ENCODE data around the gene DNAJC16.

Gene DNAJC16

DNA sequence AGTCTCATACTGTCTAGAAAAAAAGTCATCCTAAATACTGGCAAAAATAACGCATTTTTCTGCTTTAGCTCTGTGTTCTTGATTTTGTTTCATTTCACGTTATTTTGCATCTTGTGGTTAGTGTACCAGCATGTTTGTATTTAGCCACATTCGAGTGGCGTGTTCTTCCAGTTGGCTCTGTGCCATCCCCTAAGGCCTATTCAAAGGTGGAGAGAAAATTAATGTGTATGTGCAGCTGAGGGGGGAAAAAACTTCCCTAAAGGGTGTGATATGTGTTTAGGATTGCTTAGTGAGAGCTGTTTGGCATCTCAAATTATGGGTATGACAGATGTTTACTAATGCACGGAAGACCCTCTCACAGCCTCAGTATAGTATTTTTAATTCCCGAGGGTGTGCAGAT lies 12.1 kb downstream of the DNAJC16 start:
- Histone ChIP-seq H3K4me1 (ENCODE audit: low read length) (no peaks in the 10 kb centered on the region), H3K4me3 (ENCODE audit: low read length) (no peak overlapping the region), H3K27me3 (ENCODE audit: low read depth, low read length) (no peaks in the 10 kb centered on the region), H3K79me2 (ENCODE audit: low read length) (no peaks in the 10 kb centered on the region), H3K36me3 (replicated peaks; ENCODE audit: low read depth, low read length) (peaks cover 4% of the 10 kb centered on the region), H3K9me3 (ENCODE audit: insufficient read depth, low read length) (no peaks in the 10 kb centered on the region), H3K27ac (ENCODE audit: low read length) (no peak overlapping the region), H3K9ac (ENCODE audit: low read length) (no peak overlapping the region), H4K20me1 (ENCODE audit: insufficient read depth, low read length) (no peaks in the 10 kb centered on the region), H2AFZ (ENCODE audit: low read depth, low read length) (no peak overlapping the region), H3K4me2 (ENCODE audit: low read length) (no peak overlapping the region)
- TF ChIP-seq EZH2phosphoT487 (IDR thresholded peaks at IDR 0.05; ENCODE audit: low read depth): no peak
- TF ChIP-seq, protein P1, sequence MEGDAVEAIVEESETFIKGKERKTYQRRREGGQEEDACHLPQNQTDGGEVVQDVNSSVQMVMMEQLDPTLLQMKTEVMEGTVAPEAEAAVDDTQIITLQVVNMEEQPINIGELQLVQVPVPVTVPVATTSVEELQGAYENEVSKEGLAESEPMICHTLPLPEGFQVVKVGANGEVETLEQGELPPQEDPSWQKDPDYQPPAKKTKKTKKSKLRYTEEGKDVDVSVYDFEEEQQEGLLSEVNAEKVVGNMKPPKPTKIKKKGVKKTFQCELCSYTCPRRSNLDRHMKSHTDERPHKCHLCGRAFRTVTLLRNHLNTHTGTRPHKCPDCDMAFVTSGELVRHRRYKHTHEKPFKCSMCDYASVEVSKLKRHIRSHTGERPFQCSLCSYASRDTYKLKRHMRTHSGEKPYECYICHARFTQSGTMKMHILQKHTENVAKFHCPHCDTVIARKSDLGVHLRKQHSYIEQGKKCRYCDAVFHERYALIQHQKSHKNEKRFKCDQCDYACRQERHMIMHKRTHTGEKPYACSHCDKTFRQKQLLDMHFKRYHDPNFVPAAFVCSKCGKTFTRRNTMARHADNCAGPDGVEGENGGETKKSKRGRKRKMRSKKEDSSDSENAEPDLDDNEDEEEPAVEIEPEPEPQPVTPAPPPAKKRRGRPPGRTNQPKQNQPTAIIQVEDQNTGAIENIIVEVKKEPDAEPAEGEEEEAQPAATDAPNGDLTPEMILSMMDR (IDR thresholded peaks at IDR 0.05; ENCODE audit: low read depth, low read length): no peak

DNA sequence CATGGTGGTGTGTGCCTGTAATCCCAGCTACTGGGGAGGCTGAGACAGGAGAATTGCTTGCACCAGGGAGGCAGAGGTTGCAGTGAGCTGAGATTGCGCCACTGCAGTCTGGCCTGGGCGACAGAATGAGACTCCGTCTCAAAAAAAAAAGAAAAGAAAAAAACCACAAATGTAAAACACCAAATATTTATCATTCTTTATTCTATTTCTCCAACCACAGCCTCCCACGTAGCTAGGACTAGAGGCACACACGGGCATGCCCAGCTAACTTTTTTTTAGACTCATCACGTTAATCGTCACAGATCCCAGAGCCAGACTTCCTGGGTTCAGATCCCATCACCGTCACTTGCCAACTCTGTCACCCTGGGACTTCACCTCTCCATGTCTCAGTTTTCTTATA lies 13.5 kb downstream of the DNAJC16 start:
- Histone ChIP-seq H3K4me3 (ENCODE audit: low read length) (no peak overlapping the region), H3K27me3 (ENCODE audit: low read depth, low read length) (no peaks in the 10 kb centered on the region), H3K9ac (ENCODE audit: low read length) (no peak overlapping the region), H3K36me3 (replicated peaks; ENCODE audit: low read depth, low read length) (peaks cover 2% of the 10 kb centered on the region), H3K79me2 (ENCODE audit: low read length) (no peaks in the 10 kb centered on the region), H2AFZ (ENCODE audit: low read depth, low read length) (no peak overlapping the region), H3K4me1 (ENCODE audit: low read length) (no peaks in the 10 kb centered on the region), H3K9me3 (ENCODE audit: insufficient read depth, low read length) (no peaks in the 10 kb centered on the region), H3K27ac (ENCODE audit: low read length) (no peak overlapping the region), H4K20me1 (ENCODE audit: insufficient read depth, low read length) (no peaks in the 10 kb centered on the region), H3K4me2 (ENCODE audit: low read length) (no peak overlapping the region)
- no peak for TF ChIP-seq EZH2phosphoT487 (IDR thresholded peaks at IDR 0.05; ENCODE audit: low read depth)
- TF ChIP-seq, protein P1 (IDR thresholded peaks at IDR 0.05; ENCODE audit: low read depth, low read length): no peak

DNA sequence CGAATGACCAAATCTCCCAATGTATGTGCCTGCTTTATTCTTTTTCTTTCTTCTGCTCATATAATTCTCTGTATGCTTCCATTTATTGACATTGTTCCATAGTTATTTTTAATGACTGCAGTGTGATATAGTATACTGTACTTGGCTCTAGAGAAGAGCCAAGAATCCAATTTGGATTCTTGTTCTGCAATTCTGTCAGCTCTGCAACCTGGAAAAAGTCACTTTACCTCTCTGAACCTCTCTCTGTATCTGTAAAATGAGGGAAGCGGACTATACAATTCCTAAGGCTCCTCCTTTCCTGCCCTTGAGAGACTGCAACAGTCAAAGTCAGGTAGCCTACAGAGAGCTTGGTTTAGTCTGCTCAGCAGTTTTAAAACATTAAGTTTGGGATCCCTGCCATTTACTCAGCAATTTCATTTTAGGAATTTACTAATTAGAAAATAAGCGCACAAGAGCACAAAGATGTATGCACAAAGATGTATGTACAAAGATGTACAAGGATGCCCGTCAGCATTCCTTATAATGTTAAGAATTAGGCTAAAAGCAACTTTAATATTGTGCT lies 14.7 kb downstream of the DNAJC16 start:
- Histone ChIP-seq H3K4me3 (ENCODE audit: low read length) (no peak overlapping the region), H3K4me1 (ENCODE audit: low read length) (no peaks in the 10 kb centered on the region), H4K20me1 (ENCODE audit: insufficient read depth, low read length) (no peaks in the 10 kb centered on the region), H3K79me2 (ENCODE audit: low read length) (no peaks in the 10 kb centered on the region), H3K36me3 (replicated peaks; ENCODE audit: low read depth, low read length) (no peaks in the 10 kb centered on the region), H2AFZ (ENCODE audit: low read depth, low read length) (no peak overlapping the region), H3K9me3 (ENCODE audit: insufficient read depth, low read length) (no peaks in the 10 kb centered on the region), H3K4me2 (ENCODE audit: low read length) (no peak overlapping the region), H3K27ac (ENCODE audit: low read length) (no peak overlapping the region), H3K9ac (ENCODE audit: low read length) (no peak overlapping the region), H3K27me3 (ENCODE audit: low read depth, low read length) (no peaks in the 10 kb centered on the region)
- TF ChIP-seq, protein P1 (IDR thresholded peaks at IDR 0.05; ENCODE audit: low read depth, low read length): no peak
- TF ChIP-seq EZH2phosphoT487 (IDR thresholded peaks at IDR 0.05; ENCODE audit: low read depth): no peak

DNA sequence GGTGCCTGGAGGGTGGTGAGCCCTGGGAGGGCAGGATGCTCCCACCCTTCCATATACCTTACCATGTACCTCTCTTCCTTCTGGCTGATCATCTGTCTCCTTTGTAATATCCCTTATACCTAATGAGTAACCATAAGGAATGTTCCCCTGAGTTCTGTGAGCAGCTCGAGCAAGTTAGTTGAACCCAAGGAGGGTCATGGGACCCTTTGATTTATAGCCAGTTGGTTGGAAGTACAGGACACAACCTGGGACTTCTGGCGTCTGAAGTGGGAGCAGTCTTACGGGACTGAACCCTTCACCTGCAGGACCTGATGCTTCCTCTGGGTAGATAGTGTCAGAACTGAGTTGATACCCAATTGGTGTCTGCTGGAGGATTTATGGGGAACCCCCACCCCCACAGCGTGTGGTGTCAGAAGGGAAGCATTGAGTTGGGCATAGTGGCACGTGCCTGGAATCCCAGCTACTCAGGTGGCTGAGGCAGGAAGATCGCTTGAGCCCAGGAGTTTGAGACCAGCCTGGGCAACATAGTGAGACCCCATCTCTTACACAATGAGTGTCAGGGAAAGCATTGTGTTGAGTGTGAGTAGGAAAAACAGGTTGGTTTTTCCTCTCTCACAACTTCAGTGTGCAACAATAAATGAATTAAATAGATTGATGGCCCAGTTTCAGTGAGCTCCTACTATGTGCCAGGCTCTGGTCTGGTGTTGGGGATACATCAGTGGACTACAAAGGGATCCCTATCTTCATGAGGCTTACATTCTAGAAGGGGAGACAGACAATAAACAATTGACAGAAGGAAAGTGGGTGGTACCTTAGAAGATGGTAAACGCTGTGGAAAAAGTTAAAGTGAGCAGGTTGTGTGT lies 16.0 kb downstream of the DNAJC16 start:
- no peaks in the 10 kb centered on the region for H3K27me3 ChIP-seq (ENCODE audit: low read depth, low read length)
- TF ChIP-seq, protein P1 (IDR thresholded peaks at IDR 0.05; ENCODE audit: low read depth, low read length): no peak
- TF ChIP-seq EZH2phosphoT487 (IDR thresholded peaks at IDR 0.05; ENCODE audit: low read depth): no peak
- H3K79me2 ChIP-seq (ENCODE audit: low read length): no peaks in the 10 kb centered on the region
- no peak overlapping the region for H3K4me3 ChIP-seq (ENCODE audit: low read length)
- H3K36me3 ChIP-seq (replicated peaks; ENCODE audit: low read depth, low read length): peaks cover under 1% of the 10 kb centered on the region
- H2AFZ ChIP-seq (ENCODE audit: low read depth, low read length): no peak overlapping the region
- H3K9ac ChIP-seq (ENCODE audit: low read length): no peak overlapping the region
- no peaks in the 10 kb centered on the region for H4K20me1 ChIP-seq (ENCODE audit: insufficient read depth, low read length)
- H3K4me1 ChIP-seq (ENCODE audit: low read length): no peaks in the 10 kb centered on the region
- H3K9me3 ChIP-seq (ENCODE audit: insufficient read depth, low read length): no peaks in the 10 kb centered on the region
- no peak overlapping the region for H3K27ac ChIP-seq (ENCODE audit: low read length)
- H3K4me2 ChIP-seq (ENCODE audit: low read length): no peak overlapping the region

Measured in OCI-LY3 (cell line).